ENCODE data around the gene KRTAP1-5. TPM values are rescaled to one million over a fixed set of nuclear protein-coding genes. Genes with fewer than 3 reads are reported as not detected.
"Not testable (repeated sequence)": the region's sequence is repeated elsewhere in the genome, so short reads cannot be mapped to it uniquely, and the experiment has no call there.

The KRTAP1-5 gene
- total and polyA plus RNA-seq, 7 donors: not detected

DNA sequence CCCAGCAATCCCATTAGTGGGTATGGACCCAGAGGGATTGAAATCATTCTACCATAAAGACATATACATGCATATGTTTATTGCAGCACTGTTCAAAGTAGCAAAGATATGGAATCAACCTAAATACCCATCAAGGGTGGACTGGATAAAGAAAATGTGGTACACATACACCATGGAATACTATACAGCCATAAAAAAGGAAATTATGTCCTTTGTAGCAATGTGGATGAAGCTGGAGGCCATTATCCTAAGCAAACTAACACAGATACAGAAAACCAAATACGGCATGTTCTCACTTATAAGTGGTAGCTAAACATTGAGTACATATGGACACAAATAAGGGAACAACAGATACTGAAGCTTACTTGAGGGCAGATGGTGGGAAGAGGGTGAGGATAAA is 30.5 kb upstream of the KRTAP1-5 start:
- DNase-seq (no peak), ATAC-seq (no peak)
- H3K4me3 ChIP-seq: no peak overlapping the region
- 90 to 97% (median 92%) methylated on average over 1 of the region's 1 CpG for WGBS, 3 donors
- TF ChIP-seq CTCF (IDR thresholded peaks at IDR 0.05): no peak
- peaks cover 0 to 53% (median 0%) of the 10 kb centered on the region in 3 donors for H3K27me3 ChIP-seq (ENCODE audit: insufficient read depth in 3 of 3, low read length in 2 of 3)
- peaks cover 9% of the 10 kb centered on the region for H3K9me3 ChIP-seq
- intact Hi-C loops (cut with DNase I): no loop called here
- H3K27ac ChIP-seq: no peak overlapping the region
- no peaks in the 10 kb centered on the region for H3K36me3 ChIP-seq (ENCODE audit: insufficient read depth in 1 of 2, low read depth in 1 of 2)
- H3K4me1 ChIP-seq: no peaks in the 10 kb centered on the region

DNA sequence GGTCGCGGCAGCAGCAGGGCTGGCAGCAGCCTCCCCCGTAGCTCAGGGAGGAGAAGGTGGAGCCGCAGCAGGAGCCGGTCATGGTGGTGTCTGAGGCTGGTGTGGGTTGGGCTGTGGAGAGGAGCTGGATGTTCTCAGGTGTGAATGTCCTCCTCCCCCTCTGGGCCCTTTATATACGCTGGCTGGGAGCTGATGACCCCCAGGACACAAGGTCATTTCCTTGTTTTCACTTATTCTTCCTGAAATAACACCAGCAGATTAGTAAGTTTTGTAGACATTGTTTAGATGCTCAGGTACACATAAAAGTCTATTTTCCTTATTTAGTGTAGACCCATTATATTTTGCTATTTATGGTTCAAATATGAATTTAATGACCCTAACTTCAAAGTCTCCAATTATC is 28.1 kb upstream of the KRTAP1-5 start, which contains the start of gene KRTAP2-2:
TSS of gene KRTAP2-2 (minus strand) at position 101 of the 400 bp plus-strand sequence. CDS start at position 82, 19 bp downstream.
- whole genome bisulfite sequencing, 3 donors: 29 to 50% (median 35%) methylated on average over 1 of the region's 6 CpGs
- H3K4me3 ChIP-seq; H3K4me1 ChIP-seq; intact Hi-C loops (cut with DNase I); H3K27ac ChIP-seq; H3K36me3 ChIP-seq (ENCODE audit: insufficient read depth in 1 of 2, low read depth in 1 of 2); H3K9me3 ChIP-seq; DNase-seq; ATAC-seq: not testable (repeated sequence)
- peaks cover 0 to 44% (median 0%) of the 10 kb centered on the region in 3 donors for H3K27me3 ChIP-seq (ENCODE audit: insufficient read depth in 3 of 3, low read length in 2 of 3)

GRCh38 chr17:41054556-41054955 is 27.5 kb upstream of the KRTAP1-5 start:
- H3K36me3 ChIP-seq (ENCODE audit: insufficient read depth in 1 of 2, low read depth in 1 of 2); H3K9me3 ChIP-seq; H3K4me3 ChIP-seq; H3K4me1 ChIP-seq; H3K27ac ChIP-seq; intact Hi-C loops (cut with DNase I); ATAC-seq; DNase-seq: not testable (repeated sequence)
- H3K27me3 ChIP-seq (ENCODE audit: insufficient read depth in 3 of 3, low read length in 2 of 3): peaks cover 0 to 44% (median 0%) of the 10 kb centered on the region in 3 donors
- 61 to 69% (median 64%) methylated on average over 5 to 9 of the region's 9 CpGs for WGBS, 3 donors

GRCh38 chr17:41054025-41054424 is 27.0 kb upstream of the KRTAP1-5 start:
- 86 to 96% (median 92%) methylated on average over 4 of the region's 4 CpGs for WGBS, 3 donors

DNA sequence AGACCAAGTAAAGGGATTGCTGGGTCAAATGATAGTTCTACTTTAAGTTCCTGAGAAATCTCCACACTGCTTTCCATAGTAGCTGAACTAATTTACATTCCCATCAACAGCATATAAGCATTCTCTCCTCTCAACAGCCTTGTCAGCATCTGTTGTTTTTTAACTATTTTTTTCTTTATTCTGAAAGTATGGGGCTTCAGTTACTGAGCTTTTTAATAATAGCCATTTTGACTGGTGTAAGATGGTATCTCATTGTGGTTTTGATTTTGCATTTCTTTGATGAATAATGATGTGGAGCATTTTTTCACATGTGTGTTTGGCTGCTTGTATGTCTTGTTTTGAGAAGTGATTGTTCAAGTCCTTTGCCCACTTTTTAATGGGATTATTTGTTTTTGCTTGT is 25.6 kb upstream of the KRTAP1-5 start:
- Histone ChIP-seq H3K4me1 (no peaks in the 10 kb centered on the region), H3K9me3 (peaks cover 7% of the 10 kb centered on the region), H3K36me3 (ENCODE audit: insufficient read depth in 1 of 2, low read depth in 1 of 2) (no peaks in the 10 kb centered on the region), H3K27ac (no peak overlapping the region), H3K27me3 (ENCODE audit: insufficient read depth in 3 of 3, low read length in 2 of 3) (peaks cover 0 to 26% (median 1%) of the 10 kb centered on the region in 3 donors), H3K4me3 (no peak overlapping the region)
- TF ChIP-seq CTCF (IDR thresholded peaks at IDR 0.05): no peak
- no peak for DNase-seq
- intact Hi-C loops (cut with DNase I): no loop called here
- no peak for ATAC-seq

More at GRCh38 chr17:41054025-41054424, 27.0 kb upstream of the KRTAP1-5 start:
- H3K27me3 ChIP-seq (ENCODE audit: insufficient read depth in 3 of 3, low read length in 2 of 3): peaks cover 0 to 39% (median 0%) of the 10 kb centered on the region in 3 donors
- intact Hi-C loops (cut with DNase I): no loop called here
- no peaks in the 10 kb centered on the region for H3K4me1 ChIP-seq
- H3K4me3 ChIP-seq: no peak overlapping the region
- H3K9me3 ChIP-seq: peaks cover 9% of the 10 kb centered on the region
- no peak for ATAC-seq
- DNase-seq: no peak
- H3K27ac ChIP-seq: no peak overlapping the region
- no peaks in the 10 kb centered on the region for H3K36me3 ChIP-seq (ENCODE audit: insufficient read depth in 1 of 2, low read depth in 1 of 2)
- no peak for TF ChIP-seq CTCF (IDR thresholded peaks at IDR 0.05)

- no peak for ATAC-seq
- Histone ChIP-seq H3K27me3 (ENCODE audit: insufficient read depth in 3 of 3, low read length in 2 of 3) (peaks cover 0 to 13% (median 2%) of the 10 kb centered on the region in 3 donors), H3K36me3 (ENCODE audit: insufficient read depth in 1 of 2, low read depth in 1 of 2) (no peaks in the 10 kb centered on the region), H3K27ac (no peak overlapping the region), H3K9me3 (peaks cover 5% of the 10 kb centered on the region), H3K4me1 (no peaks in the 10 kb centered on the region), H3K4me3 (no peak overlapping the region)
- DNase-seq: no peak
- intact Hi-C loops (cut with DNase I): no loop called here
- WGBS, 3 donors: 15 to 52% (median 29%) methylated on average over 2 of the region's 2 CpGs
- TF ChIP-seq CTCF (IDR thresholded peaks at IDR 0.05): no peak
Observed at GRCh38 chr17:41049110-41049509, 22.1 kb upstream of the KRTAP1-5 start.
